HepG2 (cell line): ENCODE measurements around the gene PPP1CA. TPM values are rescaled to one million over a fixed set of nuclear protein-coding genes. Genes with fewer than 3 reads are reported as not detected.

Source experiments
- DZIP1 ChIP-seq: sonication (generic); formaldehyde crosslinking; IDR thresholded peaks from 2 replicates; pipeline ENCODE4 v1.5.0; 2020; ENCODE audit warnings: mild to moderate bottlenecking, missing genetic modification reagents
- HOXA7 ChIP-seq: sonication (generic); formaldehyde crosslinking; IDR thresholded peaks from 2 replicates; pipeline ENCODE4 v1.8.1; 2022; ENCODE audit warnings: mild to moderate bottlenecking, missing genetic modification reagents, moderate library complexity
- KDM5B ChIP-seq: sonication (generic); formaldehyde crosslinking; IDR thresholded peaks from 2 replicates; pipeline ENCODE4 v1.4.0; 2020; ENCODE audit warnings: missing genetic modification reagents, mild to moderate bottlenecking, borderline replicate concordance
- MEIS1 ChIP-seq: sonication (generic); formaldehyde crosslinking; IDR thresholded peaks from 2 replicates; pipeline ENCODE4 v1.9.0; 2021; ENCODE audit warnings: mild to moderate bottlenecking, missing genetic modification reagents, moderate library complexity, borderline replicate concordance
- RARA ChIP-seq: IDR thresholded peaks from 2 replicates; pipeline ENCODE4 v1.6.1; 2016; ENCODE audit warnings: missing genetic modification reagents, missing compliant biosample characterization
- RFXANK ChIP-seq: IDR thresholded peaks from 2 replicates; pipeline ENCODE4 v1.6.1; 2016
- SAP130 ChIP-seq: IDR thresholded peaks from 2 replicates; pipeline ENCODE4 v1.6.1; 2016; ENCODE audit warnings: low read depth
- TCF7 ChIP-seq: sonication (generic); IDR thresholded peaks from 2 replicates; pipeline ENCODE4 v1.6.1; 2016; ENCODE audit warnings: antibody characterized with exemption, low read depth
- ZFY ChIP-seq: sonication (generic); formaldehyde crosslinking; IDR thresholded peaks from 2 replicates; pipeline ENCODE4 v1.4.0; 2020; ENCODE audit warnings: missing genetic modification reagents
- ZNF20 ChIP-seq: sonication (generic); formaldehyde crosslinking; IDR thresholded peaks from 2 replicates; pipeline ENCODE4 v1.4.0; 2020; ENCODE audit warnings: mild to moderate bottlenecking, moderate library complexity, missing genetic modification reagents
- ZNF331 ChIP-seq: sonication (generic); formaldehyde crosslinking; IDR thresholded peaks from 2 replicates; pipeline ENCODE4 v1.4.0; 2020; ENCODE audit warnings: missing genetic modification reagents
- ZNF546 ChIP-seq: sonication (generic); formaldehyde crosslinking; conservative IDR thresholded peaks from 2 replicates; pipeline ENCODE4 v1.8.1; 2023; ENCODE audit warnings: mild to moderate bottlenecking, missing genetic modification reagents
- ZNF710 ChIP-seq: sonication (generic); formaldehyde crosslinking; IDR thresholded peaks from 2 replicates; pipeline ENCODE4 v1.5.0; 2020; ENCODE audit warnings: mild to moderate bottlenecking, missing genetic modification reagents, borderline replicate concordance
- ZSCAN20 ChIP-seq: sonication (generic); formaldehyde crosslinking; IDR thresholded peaks from 2 replicates; pipeline ENCODE4 v1.4.0; 2020; ENCODE audit warnings: missing genetic modification reagents, mild to moderate bottlenecking, borderline replicate concordance
- polyA plus RNA-seq, 8 experiments: library from polyadenylated mRNA; depleted of rRNA in 3 of 8; stranded (reverse) in 7 of 8; unstranded in 1 of 8; fragments of >200 nt; fragmentation: Illumina TruSeq in 4 of 8; extraction: Trizol in 4 of 8; gene quantifications; 2 replicates each; pipeline versions ENCODE4 v1.2.1 to v1.2.3, GENCODE V29; 2011 to 2016; ENCODE audit warnings: low read depth in 4 of 8, missing spikeins in 1 of 8, mixed read lengths in 1 of 8; ENCODE audit not compliant: insufficient read depth in 1 of 8
- total RNA-seq, 5 experiments: library from RNA; depleted of rRNA; stranded (reverse); fragments of >200 nt; fragmentation: Illumina TruSeq; extraction: Trizol; gene quantifications; 2 replicates each; pipeline ENCODE4 v1.2.3, GENCODE V29; 2016; ENCODE audit warnings: low read depth in 1 of 5
- TF ChIP-seq, protein P1 (sequence below): sonication (generic); formaldehyde crosslinking; IDR thresholded peaks from 2 replicates; pipeline ENCODE4 v1.8.1; 2023; ENCODE audit warnings: mild to moderate bottlenecking, moderate library complexity, missing genetic modification reagents
- TF ChIP-seq, protein P2 (sequence below): sonication (generic); formaldehyde crosslinking; IDR thresholded peaks from 2 replicates; pipeline ENCODE4 v1.4.0; 2020; ENCODE audit warnings: mild to moderate bottlenecking, missing genetic modification reagents
- TF ChIP-seq, protein P3 (sequence below): sonication (generic); formaldehyde crosslinking; conservative IDR thresholded peaks from 2 replicates; pipeline ENCODE4 v1.8.0; 2022; ENCODE audit warnings: low read depth, missing genetic modification reagents
- TF ChIP-seq, protein P4 (sequence below): sonication (generic); formaldehyde crosslinking; IDR thresholded peaks from 2 replicates; pipeline ENCODE4 v1.5.0; 2020; ENCODE audit warnings: missing genetic modification reagents

PPP1CA gene
- total and polyA plus RNA-seq, 2 of the 13 experiments (the other 11 are each of a cell fraction or from before 2014, with no cell fraction given), result 149 to 170 TPM

DNA sequence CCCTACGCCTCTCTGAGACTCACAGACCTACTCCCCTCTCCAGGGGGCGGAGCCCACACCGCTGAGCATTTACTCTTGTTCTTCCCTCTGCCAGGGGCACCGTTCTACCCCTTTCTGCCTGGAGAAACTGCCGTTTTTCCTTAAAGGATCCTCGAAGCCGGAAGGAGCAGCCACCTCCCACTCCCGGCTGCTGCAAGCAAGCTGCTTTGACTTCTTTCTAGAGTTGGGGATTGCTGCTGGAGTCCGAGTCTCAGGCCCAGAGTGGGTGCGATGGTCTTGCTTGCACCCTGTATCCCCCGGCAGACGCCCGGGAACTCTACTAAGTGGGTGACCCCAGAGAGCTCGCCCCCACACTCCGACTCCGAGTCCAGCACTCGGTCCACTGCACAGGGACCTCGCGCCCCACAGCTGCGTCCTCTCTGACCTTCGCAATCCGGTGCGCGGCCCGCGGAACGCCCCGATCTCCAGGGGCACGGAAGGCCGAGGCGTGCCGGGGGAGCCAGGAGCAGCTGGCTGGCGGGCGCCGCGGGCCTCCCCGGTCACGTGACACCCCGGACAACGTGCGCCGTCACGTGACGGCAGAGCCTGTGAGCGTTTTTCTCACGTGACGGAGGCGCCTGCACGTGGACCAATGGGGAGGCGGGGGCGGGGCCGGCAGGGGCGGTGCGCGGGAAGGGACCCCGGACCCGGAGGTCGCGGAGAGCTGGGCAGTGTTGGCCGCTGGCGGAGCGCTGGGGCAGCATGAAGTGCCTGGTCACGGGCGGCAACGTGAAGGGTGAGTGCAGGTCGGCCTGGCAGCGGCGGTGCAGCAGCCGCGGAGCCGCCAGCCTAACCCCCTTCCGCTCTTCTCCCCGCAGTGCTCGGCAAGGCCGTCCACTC is 10.1 kb downstream of the PPP1CA start, which contains the start of gene RAD9A (continued):
- TF ChIP-seq, protein P1, sequence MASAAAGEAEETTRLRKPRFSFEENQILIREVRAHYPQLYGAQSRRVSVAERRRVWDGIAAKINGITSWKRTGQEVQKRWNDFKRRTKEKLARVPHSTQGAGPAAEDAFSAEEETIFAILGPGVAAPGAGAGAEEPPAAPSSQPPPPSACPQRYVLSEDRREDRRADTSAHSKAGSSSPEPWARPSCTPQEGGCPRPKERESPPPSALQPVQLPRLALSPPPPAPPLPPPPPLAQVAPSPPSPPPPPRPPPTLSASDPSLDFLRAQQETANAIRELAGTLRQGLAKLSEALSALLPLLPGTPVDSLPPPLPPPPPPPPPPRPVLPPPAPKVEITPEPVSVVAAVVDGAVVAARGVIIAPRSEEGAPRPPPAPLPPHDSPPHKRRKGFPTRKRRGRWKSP (CRISPR knock-in tag), result peak; percentile 93
- peak; percentile 71; the same call in 1 of the 2 replicates for TF ChIP-seq HOXA7 (CRISPR knock-in tag)
- no peak for TF ChIP-seq ZNF20 (CRISPR knock-in tag)
- peak; percentile 83; the same call in 1 of the 2 replicates for TF ChIP-seq ZNF710 (CRISPR knock-in tag)
- TF ChIP-seq ZNF546, result peak; percentile 37; the same call in 1 of the 2 replicates
- TF ChIP-seq, protein P2, sequence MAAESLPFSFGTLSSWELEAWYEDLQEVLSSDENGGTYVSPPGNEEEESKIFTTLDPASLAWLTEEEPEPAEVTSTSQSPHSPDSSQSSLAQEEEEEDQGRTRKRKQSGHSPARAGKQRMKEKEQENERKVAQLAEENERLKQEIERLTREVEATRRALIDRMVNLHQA (CRISPR knock-in tag), result no peak
- peak; percentile 50 for TF ChIP-seq RARA (CRISPR knock-in tag)
- TF ChIP-seq RFXANK (CRISPR knock-in tag), result no peak
- TF ChIP-seq SAP130 (CRISPR knock-in tag), result peak; percentile 99
- peak; percentile 95 for TF ChIP-seq ZFY (CRISPR knock-in tag)
- TF ChIP-seq, protein P3, sequence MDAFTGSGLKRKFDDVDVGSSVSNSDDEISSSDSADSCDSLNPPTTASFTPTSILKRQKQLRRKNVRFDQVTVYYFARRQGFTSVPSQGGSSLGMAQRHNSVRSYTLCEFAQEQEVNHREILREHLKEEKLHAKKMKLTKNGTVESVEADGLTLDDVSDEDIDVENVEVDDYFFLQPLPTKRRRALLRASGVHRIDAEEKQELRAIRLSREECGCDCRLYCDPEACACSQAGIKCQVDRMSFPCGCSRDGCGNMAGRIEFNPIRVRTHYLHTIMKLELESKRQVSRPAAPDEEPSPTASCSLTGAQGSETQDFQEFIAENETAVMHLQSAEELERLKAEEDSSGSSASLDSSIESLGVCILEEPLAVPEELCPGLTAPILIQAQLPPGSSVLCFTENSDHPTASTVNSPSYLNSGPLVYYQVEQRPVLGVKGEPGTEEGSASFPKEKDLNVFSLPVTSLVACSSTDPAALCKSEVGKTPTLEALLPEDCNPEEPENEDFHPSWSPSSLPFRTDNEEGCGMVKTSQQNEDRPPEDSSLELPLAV, result peak; percentile 73
- 0 out of 2 replicates have a peak, but pooled peaks have one; percentile 15 for TF ChIP-seq TCF7
- TF ChIP-seq KDM5B (CRISPR knock-in tag), result peak; percentile 97
- TF ChIP-seq MEIS1 (CRISPR knock-in tag), result peak; percentile 78
- no peak for TF ChIP-seq ZSCAN20
- TF ChIP-seq DZIP1 (CRISPR knock-in tag), result peak; percentile 66; the same call in 1 of the 2 replicates
- TF ChIP-seq, protein P4, sequence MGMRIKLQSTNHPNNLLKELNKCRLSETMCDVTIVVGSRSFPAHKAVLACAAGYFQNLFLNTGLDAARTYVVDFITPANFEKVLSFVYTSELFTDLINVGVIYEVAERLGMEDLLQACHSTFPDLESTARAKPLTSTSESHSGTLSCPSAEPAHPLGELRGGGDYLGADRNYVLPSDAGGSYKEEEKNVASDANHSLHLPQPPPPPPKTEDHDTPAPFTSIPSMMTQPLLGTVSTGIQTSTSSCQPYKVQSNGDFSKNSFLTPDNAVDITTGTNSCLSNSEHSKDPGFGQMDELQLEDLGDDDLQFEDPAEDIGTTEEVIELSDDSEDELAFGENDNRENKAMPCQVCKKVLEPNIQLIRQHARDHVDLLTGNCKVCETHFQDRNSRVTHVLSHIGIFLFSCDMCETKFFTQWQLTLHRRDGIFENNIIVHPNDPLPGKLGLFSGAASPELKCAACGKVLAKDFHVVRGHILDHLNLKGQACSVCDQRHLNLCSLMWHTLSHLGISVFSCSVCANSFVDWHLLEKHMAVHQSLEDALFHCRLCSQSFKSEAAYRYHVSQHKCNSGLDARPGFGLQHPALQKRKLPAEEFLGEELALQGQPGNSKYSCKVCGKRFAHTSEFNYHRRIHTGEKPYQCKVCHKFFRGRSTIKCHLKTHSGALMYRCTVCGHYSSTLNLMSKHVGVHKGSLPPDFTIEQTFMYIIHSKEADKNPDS (CRISPR knock-in tag), result no peak
- TF ChIP-seq ZNF331 (CRISPR knock-in tag), result peak; percentile 68
